K562 (cell line): ENCODE measurements around the gene GPC3. TPM values are rescaled to one million over a fixed set of nuclear protein-coding genes. Genes with fewer than 3 reads are reported as not detected.

Experiments
- ATAC-seq: fragments of 200-7000 bp; cut with Tn5 transposase; 3 replicates; pipeline ENCODE4 v1.9.1; 2020; ENCODE audit warnings: moderate library complexity
- BruUV-seq: library from RNA; stranded (reverse); fragments of 400-500 nt; replicated peaks from 2 replicates; lab custom pipeline; 2021; lab: Mats Ljungman, UMichigan
- CTCF ChIA-PET: fragments of 300-600 bp; formaldehyde crosslinking; extraction: SDS; loops from one replicate; lab custom pipeline; 2021; ENCODE audit warnings: low intra/inter-chr PET ratio; lab: Yijun Ruan, JAX
- POLR2A ChIA-PET: fragments of 300-600, 350-650 bp; sonication (Branson Sonifier 250); formaldehyde crosslinking; extraction: SDS; loops from one replicate; lab custom pipeline; 2021; ENCODE audit warnings: antibody characterized with exemption, inconsistent platforms; lab: Yijun Ruan, JAX
- DNase-seq, 4 experiments: peaks; one replicate each; pipeline versions ENCODE4 v3.0.0 to v3.0.0-alpha.2; 2011 to 2018; ENCODE audit warnings: low spot score in 3 of 4, mixed read lengths in 3 of 4; ENCODE audit errors: extremely low read depth in 1 of 4
- FAIRE-seq: peaks from 2 replicates; lab custom pipeline; 2011; peaks lifted over from hg19 to GRCh38; lab: Jason Lieb, UNC
- H2AFZ ChIP-seq: 2 replicates; pipeline ENCODE4 v1.6.0; 2011; ENCODE audit warnings: low read depth, low read length, control low read depth, inconsistent platforms
- H3K27ac ChIP-seq: fragments of 200-600 bp; 3 replicates; pipeline ENCODE4 v1.8.0; 2011; ENCODE audit warnings: low read depth, mild to moderate bottlenecking, control low read depth, inconsistent platforms, low read length, moderate library complexity, mixed read lengths; ENCODE audit errors: extremely low read depth
- H3K27me3 ChIP-seq, 2 experiments: fragments of 300-600 bp in 1 of 2; 2 replicates in 1 of 2; 3 replicates in 1 of 2; pipeline versions ENCODE4 v1.6.0 to v1.8.0; 2011; ENCODE audit warnings: inconsistent platforms in 2 of 2, low read length in 2 of 2, mild to moderate bottlenecking in 1 of 2, mixed read lengths in 1 of 2, moderate library complexity in 1 of 2; ENCODE audit not compliant: control insufficient read depth in 2 of 2, insufficient read depth in 2 of 2
- H3K36me3 ChIP-seq: fragments of 300-600 bp; 3 replicates; pipeline ENCODE4 v1.8.0; 2011; ENCODE audit warnings: mild to moderate bottlenecking, low read length, inconsistent platforms; ENCODE audit not compliant: control insufficient read depth, insufficient read depth
- H3K4me1 ChIP-seq, 2 experiments: fragments of 200-600 bp in 1 of 2; replicated peaks in 1 of 2; 2 replicates in 1 of 2; 3 replicates in 1 of 2; pipeline versions ENCODE4 v1.5.1 to v1.8.0; 2011; ENCODE audit warnings: inconsistent platforms in 2 of 2, low read length in 2 of 2, mild to moderate bottlenecking in 1 of 2, mixed read lengths in 1 of 2, moderate library complexity in 1 of 2; ENCODE audit not compliant: control insufficient read depth in 2 of 2, insufficient read depth in 2 of 2
- H3K4me2 ChIP-seq: 2 replicates; pipeline ENCODE4 v1.6.1; 2011; ENCODE audit warnings: low read length, control low read depth, inconsistent platforms, mixed read lengths; ENCODE audit not compliant: insufficient read depth
- H3K4me3 ChIP-seq: fragments of 200-600 bp; sonication (generic), shearing (Covaris generic); 2 replicates; pipeline ENCODE4 v1.5.1; 2016; ENCODE audit warnings: control low read depth, inconsistent platforms
- H3K79me2 ChIP-seq: fragments of 200-600 bp; 3 replicates; pipeline ENCODE4 v1.8.0; 2011; ENCODE audit warnings: low read length, inconsistent platforms; ENCODE audit not compliant: control insufficient read depth, insufficient read depth
- H3K9ac ChIP-seq, 2 experiments: 2 replicates each; pipeline versions ENCODE4 v1.6.0 to v1.6.1; 2011; ENCODE audit warnings: low read depth in 2 of 2, low read length in 2 of 2, control low read depth in 1 of 2, inconsistent platforms in 1 of 2, mild to moderate bottlenecking in 1 of 2, mixed read lengths in 1 of 2; ENCODE audit not compliant: insufficient read depth in 1 of 2
- H3K9me1 ChIP-seq: one replicate; pipeline ENCODE4 v1.6.0; 2011; ENCODE audit warnings: inconsistent platforms, mild to moderate bottlenecking, low read length, moderate library complexity; ENCODE audit not compliant: control insufficient read depth, insufficient read depth
- H3K9me3 ChIP-seq: replicated peaks from 2 replicates; pipeline ENCODE4 v1.5.1; 2011; ENCODE audit warnings: low read depth, low read length, inconsistent platforms; ENCODE audit not compliant: control insufficient read depth, insufficient read depth
- H4K20me1 ChIP-seq: replicated peaks from 2 replicates; pipeline ENCODE4 v1.6.1; 2011; ENCODE audit warnings: low read length, inconsistent platforms, mixed read lengths; ENCODE audit not compliant: control insufficient read depth, insufficient read depth
- ARNT ChIP-seq, 2 experiments: fragments of 450-650 bp; IDR thresholded peaks; 2 replicates each; pipeline ENCODE4 v1.6.1; 2016; ENCODE audit warnings: mild to moderate bottlenecking in 1 of 2
- CCAR2 ChIP-seq: fragments of 200-400 bp; formaldehyde crosslinking; IDR thresholded peaks from 2 replicates; pipeline ENCODE4 v1.6.1; 2017; ENCODE audit warnings: mild to moderate bottlenecking, low read depth, low read length
- HDAC6 ChIP-seq: IDR thresholded peaks from 2 replicates; pipeline ENCODE4 v1.6.1; 2012; ENCODE audit warnings: low read depth, mild to moderate bottlenecking, control low read depth, inconsistent platforms, low read length, moderate library complexity
- HNRNPH1 ChIP-seq: fragments of 200-400 bp; formaldehyde crosslinking; optimal IDR thresholded peaks from 2 replicates; pipeline ENCODE3; 2017; ENCODE audit warnings: low read depth, mild to moderate bottlenecking, low read length, moderate library complexity
- KLF10 ChIP-seq: fragments of 250-450 bp; sonication (Bioruptor Pico); IDR thresholded peaks from 2 replicates; pipeline ENCODE4 v1.6.1; 2021; ENCODE audit warnings: matching md5 sums
- MEIS2 ChIP-seq: fragments of 450-650 bp; IDR thresholded peaks from 2 replicates; pipeline ENCODE4 v1.6.1; 2014; ENCODE audit warnings: mild to moderate bottlenecking; ENCODE audit not compliant: partially characterized antibody
- RBM14 ChIP-seq: fragments of 200-400 bp; formaldehyde crosslinking; IDR thresholded peaks from 2 replicates; pipeline ENCODE4 v1.6.1; 2018; ENCODE audit warnings: low read depth, mild to moderate bottlenecking, low read length, moderate library complexity, borderline replicate concordance; ENCODE audit not compliant: insufficient read depth
- SIN3A ChIP-seq, 2 experiments: fragments of 150-350 bp in 1 of 2; IDR thresholded peaks; 2 replicates each; pipeline ENCODE4 v1.6.1; 2011 to 2016; ENCODE audit warnings: borderline replicate concordance in 2 of 2, low read depth in 2 of 2, low read length in 2 of 2, mild to moderate bottlenecking in 2 of 2, moderate library complexity in 2 of 2; ENCODE audit not compliant: control insufficient read depth in 1 of 2
- SNIP1 ChIP-seq: fragments of 450-650 bp; IDR thresholded peaks from 2 replicates; pipeline ENCODE4 v1.7.1; 2017; ENCODE audit warnings: low read depth, mild to moderate bottlenecking
- TARDBP ChIP-seq: fragments of 450-650 bp; IDR thresholded peaks from 2 replicates; pipeline ENCODE4 v1.6.1; 2016
- WGBS: fragments of 100-300 bp; shearing (Covaris generic); methylation state at CpG from one replicate; pipeline ENCODE4 v1.1.6; 2016; ENCODE audit warnings: low coverage, mixed read lengths; ENCODE audit not compliant: insufficient coverage; ENCODE audit errors: missing lambda C conversion rate; 5-methylcytosine and 5-hydroxymethylcytosine counted together
- in situ Hi-C: fragments of 300-500 bp; cut with MboI; formaldehyde crosslinking; loops from 4 replicates; pipeline ENCODE4 v1.15.0; 2018; ENCODE audit warnings: inconsistent platforms, mixed read lengths
- intact Hi-C: fragments of 100-400 bp; cut with micrococcal nuclease; formaldehyde crosslinking; loops from 2 replicates; pipeline ENCODE4 v1.14.2; 2022
- polyA plus RNA-seq, 8 experiments: library from polyadenylated mRNA; depleted of rRNA in 4 of 8; stranded (reverse) in 5 of 8; unstranded in 3 of 8; fragments of >200 nt; fragmentation: Nextera tagmentation in 2 of 8; fragmentation: Illumina TruSeq in 1 of 8; extraction: Ambion mirVana in 2 of 8; extraction: Trizol in 1 of 8; gene quantifications; 2 replicates each; pipeline versions ENCODE4 v1.2.1 to v1.2.3, GENCODE V29; 2011 to 2014; ENCODE audit warnings: inconsistent platforms in 1 of 8, missing spikeins in 1 of 8
- total RNA-seq, 7 experiments: library from RNA; depleted of rRNA in 6 of 7; stranded (reverse); fragments of >200 nt in 6 of 7; fragmentation: Illumina TruSeq in 2 of 7; extraction: Trizol in 2 of 7; gene quantifications; 2 replicates each; pipeline versions ENCODE4 v1.2.1 to v1.2.3, GENCODE V29; 2011 to 2021; ENCODE audit warnings: low replicate concordance in 1 of 7
- TF ChIP-seq, protein P1 (sequence below): IDR thresholded peaks from 2 replicates; pipeline ENCODE4 v1.6.1; 2012; ENCODE audit warnings: low read depth, low read length, improper control_type of control experiment, borderline replicate concordance
- TF ChIP-seq, protein P2 (sequence below): fragments of 450-650 bp; IDR thresholded peaks from 2 replicates; pipeline ENCODE4 v1.6.1; 2017; ENCODE audit warnings: antibody characterized with exemption, mild to moderate bottlenecking

The GPC3 gene
- total and polyA plus RNA-seq, 9 of the 15 experiments (the other 6 are each of a cell fraction or from before 2014, with no cell fraction given): 0.42 TPM; not detected in 8

DNA sequence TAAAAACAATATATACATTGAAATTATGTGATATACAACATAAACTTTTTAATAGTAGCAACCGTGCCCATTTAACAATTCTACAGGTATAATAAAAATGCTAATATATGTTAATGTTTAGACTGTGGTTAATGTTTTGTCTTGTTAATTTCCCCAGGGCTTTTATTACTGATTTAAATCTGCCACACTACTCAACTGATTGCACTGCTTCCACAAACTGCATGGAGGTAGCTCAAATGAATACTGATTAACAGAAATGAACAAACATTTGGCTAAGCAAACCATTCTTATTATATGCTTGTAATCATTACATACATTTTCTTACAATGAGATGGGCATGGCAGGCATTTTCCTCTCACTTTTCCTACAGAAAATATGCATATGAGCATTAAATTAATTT, 275.9 kb downstream of the GPC3 start:
- H2AFZ ChIP-seq: no peak overlapping the region
- CTCF ChIA-PET: no interaction called here
- intact Hi-C loops (no loop called here), in situ Hi-C loops (no loop called here)
- ATAC-seq (no peak), FAIRE-seq (no peak)
- no peaks in the 10 kb centered on the region for H3K9me1 ChIP-seq
- no peaks in the 10 kb centered on the region for H3K79me2 ChIP-seq
- H3K9me3 ChIP-seq: no peaks in the 10 kb centered on the region
- H3K4me3 ChIP-seq: no peak overlapping the region
- 18% methylated on average over 1 of the region's 1 CpG for WGBS
- no peak overlapping the region for H3K9ac ChIP-seq
- TF ChIP-seq TARDBP (no peak), RBM14 (no peak), ARNT (IDR thresholded peaks at IDR 0.05) (no peak), HNRNPH1 (no peak), SIN3A (IDR thresholded peaks at IDR 0.05; ENCODE audit: borderline replicate concordance in 2 of 2, control insufficient read depth in 1 of 2, low read depth in 2 of 2, low read length in 2 of 2) (no peak), HDAC6 (no peak), CCAR2 (no peak), MEIS2 (no peak), SNIP1 (no peak), KLF10 (no peak)
- TF ChIP-seq, protein P1, sequence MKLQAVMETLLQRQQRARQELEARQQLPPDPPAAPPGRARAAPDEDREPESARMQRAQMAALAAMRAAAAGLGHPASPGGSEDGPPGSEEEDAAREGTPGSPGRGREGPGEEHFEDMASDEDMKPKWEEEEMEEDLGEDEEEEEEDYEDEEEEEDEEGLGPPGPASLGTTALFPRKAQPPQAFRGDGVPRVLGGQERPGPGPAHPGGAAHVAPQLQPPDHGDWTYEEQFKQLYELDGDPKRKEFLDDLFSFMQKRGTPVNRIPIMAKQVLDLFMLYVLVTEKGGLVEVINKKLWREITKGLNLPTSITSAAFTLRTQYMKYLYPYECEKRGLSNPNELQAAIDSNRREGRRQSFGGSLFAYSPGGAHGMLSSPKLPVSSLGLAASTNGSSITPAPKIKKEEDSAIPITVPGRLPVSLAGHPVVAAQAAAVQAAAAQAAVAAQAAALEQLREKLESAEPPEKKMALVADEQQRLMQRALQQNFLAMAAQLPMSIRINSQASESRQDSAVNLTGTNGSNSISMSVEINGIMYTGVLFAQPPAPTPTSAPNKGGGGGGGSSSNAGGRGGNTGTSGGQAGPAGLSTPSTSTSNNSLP: no peak
- TF ChIP-seq, protein P2, sequence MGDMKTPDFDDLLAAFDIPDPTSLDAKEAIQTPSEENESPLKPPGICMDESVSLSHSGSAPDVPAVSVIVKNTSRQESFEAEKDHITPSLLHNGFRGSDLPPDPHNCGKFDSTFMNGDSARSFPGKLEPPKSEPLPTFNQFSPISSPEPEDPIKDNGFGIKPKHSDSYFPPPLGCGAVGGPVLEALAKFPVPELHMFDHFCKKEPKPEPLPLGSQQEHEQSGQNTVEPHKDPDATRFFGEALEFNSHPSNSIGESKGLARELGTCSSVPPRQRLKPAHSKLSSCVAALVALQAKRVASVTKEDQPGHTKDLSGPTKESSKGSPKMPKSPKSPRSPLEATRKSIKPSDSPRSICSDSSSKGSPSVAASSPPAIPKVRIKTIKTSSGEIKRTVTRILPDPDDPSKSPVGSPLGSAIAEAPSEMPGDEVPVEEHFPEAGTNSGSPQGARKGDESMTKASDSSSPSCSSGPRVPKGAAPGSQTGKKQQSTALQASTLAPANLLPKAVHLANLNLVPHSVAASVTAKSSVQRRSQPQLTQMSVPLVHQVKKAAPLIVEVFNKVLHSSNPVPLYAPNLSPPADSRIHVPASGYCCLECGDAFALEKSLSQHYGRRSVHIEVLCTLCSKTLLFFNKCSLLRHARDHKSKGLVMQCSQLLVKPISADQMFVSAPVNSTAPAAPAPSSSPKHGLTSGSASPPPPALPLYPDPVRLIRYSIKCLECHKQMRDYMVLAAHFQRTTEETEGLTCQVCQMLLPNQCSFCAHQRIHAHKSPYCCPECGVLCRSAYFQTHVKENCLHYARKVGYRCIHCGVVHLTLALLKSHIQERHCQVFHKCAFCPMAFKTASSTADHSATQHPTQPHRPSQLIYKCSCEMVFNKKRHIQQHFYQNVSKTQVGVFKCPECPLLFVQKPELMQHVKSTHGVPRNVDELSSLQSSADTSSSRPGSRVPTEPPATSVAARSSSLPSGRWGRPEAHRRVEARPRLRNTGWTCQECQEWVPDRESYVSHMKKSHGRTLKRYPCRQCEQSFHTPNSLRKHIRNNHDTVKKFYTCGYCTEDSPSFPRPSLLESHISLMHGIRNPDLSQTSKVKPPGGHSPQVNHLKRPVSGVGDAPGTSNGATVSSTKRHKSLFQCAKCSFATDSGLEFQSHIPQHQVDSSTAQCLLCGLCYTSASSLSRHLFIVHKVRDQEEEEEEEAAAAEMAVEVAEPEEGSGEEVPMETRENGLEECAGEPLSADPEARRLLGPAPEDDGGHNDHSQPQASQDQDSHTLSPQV: no peak
- TF ChIP-seq, all 486 proteins: peak for 0
- H3K27ac ChIP-seq: no peak overlapping the region
- no peak for DNase-seq
- no TSS peak for BruUV-seq
- H3K27me3 ChIP-seq: no peaks in the 10 kb centered on the region
- no peaks in the 10 kb centered on the region for H4K20me1 ChIP-seq
- H3K4me2 ChIP-seq: no peak overlapping the region
- no peaks in the 10 kb centered on the region for H3K4me1 ChIP-seq
- H3K36me3 ChIP-seq: no peaks in the 10 kb centered on the region
- POLR2A ChIA-PET: no interaction called here
